K562 (cell line): Measurements from ENCODE around the gene SLC24A2.
"Not testable (repeated sequence)": the region's sequence is repeated elsewhere in the genome, so short reads cannot be mapped to it uniquely, and the experiment has no call there.

Source experiments
- CHD2 ChIP-seq: IDR thresholded peaks from 2 replicates; pipeline ENCODE4 v1.6.1; 2011; ENCODE audit warnings: low read depth, low read length
- CREBBP ChIP-seq: IDR thresholded peaks from one replicate; pipeline ENCODE4 v1.6.1; 2012; ENCODE audit warnings: low read depth, mild to moderate bottlenecking, control low read depth, inconsistent platforms, low read length
- CUX1 ChIP-seq: fragments of 200-800 bp; sonication (Bioruptor generic); IDR thresholded peaks from 2 replicates; pipeline ENCODE4 v1.6.1; 2016; ENCODE audit warnings: missing genetic modification characterization, missing compliant biosample characterization
- EP300 ChIP-seq: IDR thresholded peaks from 2 replicates; pipeline ENCODE4 v1.6.1; 2012; ENCODE audit warnings: low read length, improper control_type of control experiment

GRCh38 chr9:19833331-19833730 is 44.5 kb upstream of the SLC24A2 start:
- TF ChIP-seq CUX1, CREBBP, CHD2, EP300: not testable (repeated sequence)
